ENCODE data around the gene CDH24. TPM values are rescaled to one million over a fixed set of nuclear protein-coding genes. Genes with fewer than 3 reads are reported as not detected.
A peak's percentile ranks its signal among the peaks of the same experiment; 100 is the strongest.

Gene CDH24
- total and polyA plus RNA-seq, 8 donors = 6.1 to 14.8 (median 11.3) TPM

- Histone ChIP-seq H3K4me3 (no peak overlapping the region), H3K27ac (peak overlapping the region; percentile 4 to 48), H3K4me1 (peaks cover 0 to 15% of the 10 kb centered on the region in 2 donors), H3K9me3 (no peaks in the 10 kb centered on the region), H3K27me3 (no peaks in the 10 kb centered on the region), H3K36me3 (no peaks in the 10 kb centered on the region)
- no peak for DNase-seq
- TF ChIP-seq CTCF (IDR thresholded peaks at IDR 0.05) = no peak
- no peak for ATAC-seq
- intact Hi-C loops (cut with DNase I) = no loop called here
These were observed 9.3 kb downstream of the CDH24 start for GRCh38 chr14:23047751-23048693.

- no peaks in the 10 kb centered on the region for H3K36me3 ChIP-seq
- no peaks in the 10 kb centered on the region for H3K27me3 ChIP-seq
- H3K9me3 ChIP-seq = no peaks in the 10 kb centered on the region
- intact Hi-C loops (cut with DNase I) = no loop called here
- H3K4me3 ChIP-seq = no peak overlapping the region
- no peak for TF ChIP-seq CTCF (IDR thresholded peaks at IDR 0.05)
- H3K27ac ChIP-seq = peak overlapping the region; percentile 44 to 48
- no peak for DNase-seq
- peaks cover 0 to 15% of the 10 kb centered on the region in 2 donors for H3K4me1 ChIP-seq
- ATAC-seq = no peak
These were observed 10.2 kb downstream of the CDH24 start for GRCh38 chr14:23047034-23047634.

- no peak overlapping the region for H3K4me3 ChIP-seq
- peak overlapping the region; percentile 5 to 44 for H3K27ac ChIP-seq
- TF ChIP-seq CTCF (IDR thresholded peaks at IDR 0.05) = no peak
- no peaks in the 10 kb centered on the region for H3K27me3 ChIP-seq
- H3K9me3 ChIP-seq = no peaks in the 10 kb centered on the region
- ATAC-seq (peak; percentile 31), DNase-seq (no peak)
- H3K4me1 ChIP-seq = peaks cover 0 to 15% of the 10 kb centered on the region in 2 donors
- intact Hi-C loops (cut with DNase I) = no loop called here
- H3K36me3 ChIP-seq = no peaks in the 10 kb centered on the region
These were observed 11.6 kb downstream of the CDH24 start for GRCh38 chr14:23045419-23046357.

GRCh38 chr14:23044840-23045239, 12.5 kb downstream of the CDH24 start:
- DNase-seq (no peak), ATAC-seq (peak; percentile 19)
- no peaks in the 10 kb centered on the region for H3K9me3 ChIP-seq
- no peak overlapping the region for H3K4me3 ChIP-seq
- H3K4me1 ChIP-seq = peaks cover 0 to 15% of the 10 kb centered on the region in 2 donors
- H3K27ac ChIP-seq = no peak overlapping the region
- no peaks in the 10 kb centered on the region for H3K36me3 ChIP-seq
- no peak for TF ChIP-seq CTCF (IDR thresholded peaks at IDR 0.05)
- intact Hi-C loops (cut with DNase I) = no loop called here
- no peaks in the 10 kb centered on the region for H3K27me3 ChIP-seq
